AML-193 (cell line): ENCODE results near the gene LDLRAD4.
"Not testable (repeated sequence)": the region's sequence is repeated elsewhere in the genome, so short reads cannot be mapped to it uniquely, and the experiment has no call there.

Source experiments
- DNase-seq, 2 experiments: peaks; one replicate each; lab custom pipeline; 2025; lab: John Stamatoyannopoulos, UW

LDLRAD4 gene

GRCh38 chr18:13464432-13465123 is 246.0 kb downstream of the LDLRAD4 start:
- DNase-seq = peak; percentile 75 to 84

DNA sequence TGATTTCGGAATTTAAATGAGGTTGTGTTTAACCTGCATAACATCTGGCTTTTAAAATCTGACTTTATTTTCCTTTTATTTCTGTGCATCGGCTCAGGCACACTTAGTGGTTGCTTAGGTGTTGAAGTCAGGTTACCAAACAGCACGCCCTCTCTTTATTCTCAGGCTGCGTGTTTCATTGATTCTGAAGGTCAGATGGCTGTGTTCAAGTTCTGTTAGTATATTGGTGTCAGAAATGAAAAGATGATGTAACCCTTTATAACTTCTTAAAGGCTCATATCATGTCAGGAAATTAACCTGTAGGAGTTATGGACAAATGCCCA is 246.5 kb downstream of the LDLRAD4 start:
- DNase-seq = peak in 1 of 2 experiments; percentile 75

DNA sequence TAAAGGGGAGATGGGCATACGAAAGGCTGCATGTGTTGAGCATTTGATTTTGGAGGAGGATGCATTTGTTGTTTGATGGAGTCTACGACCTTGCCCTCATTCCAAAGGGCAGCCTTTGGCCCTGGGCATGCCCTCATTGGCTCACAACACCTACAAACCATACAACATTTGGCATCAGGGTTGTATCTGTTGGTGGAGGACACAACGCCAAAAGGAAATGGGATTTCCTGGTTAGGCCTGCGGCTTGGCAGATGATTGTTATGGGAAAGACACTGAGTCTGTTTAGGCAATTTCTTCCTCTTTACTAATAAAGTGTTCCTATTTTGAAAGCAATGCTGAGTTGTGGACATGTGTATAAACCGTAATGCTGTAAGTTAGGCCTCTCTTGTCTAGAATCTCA is 246.9 kb downstream of the LDLRAD4 start:
- peak; percentile 72 to 80 for DNase-seq

DNA sequence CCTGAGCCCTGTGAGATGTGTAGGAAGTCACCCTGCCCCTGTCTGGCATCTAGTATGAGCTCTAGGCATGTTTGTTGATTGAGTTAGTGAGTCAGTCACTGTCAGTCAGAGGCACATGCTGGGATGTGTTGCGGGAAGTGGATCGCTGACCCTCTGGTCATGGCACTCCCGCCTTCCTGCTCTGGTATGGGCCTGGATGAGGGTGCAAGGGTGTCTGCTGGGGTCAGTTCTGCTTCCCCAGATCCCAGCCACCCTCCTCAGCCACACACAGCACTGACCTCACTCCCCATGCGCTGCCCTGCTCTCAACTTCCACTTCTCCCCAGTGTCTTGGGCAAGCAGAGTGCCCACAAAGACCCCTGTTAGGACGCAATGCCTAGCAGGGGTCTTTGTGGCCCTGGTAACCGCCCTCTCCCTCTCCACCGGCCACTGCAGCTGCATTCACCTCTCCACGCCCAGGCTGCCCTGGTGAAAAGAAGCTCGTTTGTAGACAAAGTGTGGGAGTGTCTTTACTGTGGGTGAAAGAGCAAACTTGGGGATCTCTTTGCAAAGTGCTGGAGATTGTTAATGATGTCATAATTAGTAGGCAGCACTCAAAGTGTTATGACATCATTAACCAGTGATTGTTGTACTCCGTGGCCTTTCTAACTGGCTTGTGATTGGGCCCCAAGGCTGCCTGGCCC is 252.1 kb downstream of the LDLRAD4 start:
- DNase-seq = no peak

DNA sequence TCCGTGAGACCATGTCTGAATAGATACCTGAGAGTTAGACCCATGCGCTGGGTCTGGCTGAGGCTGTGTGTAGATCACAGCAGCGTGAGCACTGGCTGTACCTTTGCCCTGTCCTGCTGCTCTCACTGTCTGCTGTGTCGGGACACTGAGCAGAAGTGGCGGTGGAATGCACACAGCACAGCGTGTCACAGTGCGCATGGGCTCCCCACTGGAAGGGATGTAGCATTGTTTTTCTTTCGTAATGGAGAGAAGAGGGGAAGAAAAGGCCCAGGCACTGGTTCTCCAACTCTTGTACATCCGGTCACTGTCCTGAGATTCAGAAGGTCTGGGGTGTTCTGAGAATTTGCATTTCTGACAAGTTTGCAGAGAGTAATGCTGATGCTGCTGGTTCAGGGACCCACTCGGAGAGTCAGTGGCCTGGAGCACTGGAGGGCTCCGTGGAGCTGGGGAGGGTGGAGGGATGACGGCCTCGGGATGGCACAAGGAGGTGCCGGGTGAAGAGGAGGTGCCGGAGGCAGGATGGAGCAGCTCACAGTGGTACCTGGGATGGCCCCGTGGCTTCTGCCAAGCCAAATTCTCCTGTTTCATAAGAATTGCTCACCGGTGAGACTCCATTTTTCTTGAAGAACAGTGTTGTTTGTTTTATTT is 252.8 kb downstream of the LDLRAD4 start:
- no peak for DNase-seq

GRCh38 chr18:13471971-13472628 is 253.5 kb downstream of the LDLRAD4 start:
- DNase-seq = no peak

GRCh38 chr18:13473751-13474150 is 255.2 kb downstream of the LDLRAD4 start:
- DNase-seq = no peak

GRCh38 chr18:13474336-13474735 is 255.8 kb downstream of the LDLRAD4 start:
- no peak for DNase-seq

- DNase-seq = no peak
These were observed 256.5 kb downstream of the LDLRAD4 start for GRCh38 chr18:13474907-13475545.

GRCh38 chr18:13476312-13476711 is 257.8 kb downstream of the LDLRAD4 start:
- DNase-seq = not testable (repeated sequence)

- DNase-seq = no peak
These were observed 258.7 kb downstream of the LDLRAD4 start for GRCh38 chr18:13477147-13477683.

DNA sequence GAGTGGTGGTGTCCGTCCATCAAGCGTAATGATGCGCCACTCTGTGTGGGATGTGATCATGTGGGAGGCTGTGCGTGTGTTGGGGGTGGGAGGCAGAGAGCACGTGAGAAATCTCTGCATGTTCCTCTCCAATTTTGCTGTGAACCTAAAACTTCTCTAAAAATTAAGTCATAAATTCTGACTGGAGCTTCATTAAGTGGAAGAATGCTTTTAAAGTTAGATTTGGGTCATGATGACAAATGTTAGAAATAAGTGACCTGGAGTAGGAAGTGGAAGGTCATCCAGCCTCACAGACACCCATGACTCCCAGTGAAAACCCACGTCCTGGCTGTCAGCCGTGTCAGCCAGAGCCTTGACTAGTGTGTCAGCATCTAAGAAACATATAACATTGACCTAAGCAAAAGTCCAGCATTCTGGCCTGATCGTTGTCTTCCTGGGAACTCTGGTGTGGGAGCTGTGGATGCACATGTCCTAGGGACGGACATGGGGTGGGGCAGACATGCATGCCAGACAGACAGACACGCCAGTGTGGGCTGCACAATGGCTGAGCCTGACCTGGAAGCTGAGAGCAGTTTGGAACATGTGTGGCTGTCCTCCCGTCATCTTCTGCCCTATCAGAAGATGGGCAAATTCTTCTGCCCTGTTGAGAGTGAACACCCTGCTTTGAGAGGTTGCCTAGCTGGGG is 262.2 kb downstream of the LDLRAD4 start:
- no peak for DNase-seq

DNA sequence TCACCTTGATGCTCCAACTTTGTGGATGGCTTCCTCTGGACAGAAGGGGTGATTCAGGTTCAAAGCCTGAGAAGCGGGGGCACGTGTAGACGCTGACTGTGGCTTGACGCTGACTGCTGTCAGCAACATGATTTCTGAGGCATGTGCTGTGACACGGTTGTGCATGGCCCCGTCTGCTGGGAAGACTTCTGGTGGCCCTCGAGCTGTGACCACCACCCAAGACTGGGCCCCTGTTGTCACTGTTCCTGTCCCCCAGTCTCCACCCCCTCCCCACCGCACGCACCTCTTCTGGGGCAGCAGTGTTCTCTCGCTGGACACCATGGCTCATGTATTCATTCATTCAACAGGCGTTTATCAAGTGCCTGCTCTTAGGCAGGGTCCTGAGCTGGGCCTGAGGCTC is 262.8 kb downstream of the LDLRAD4 start:
- no peak for DNase-seq

DNA sequence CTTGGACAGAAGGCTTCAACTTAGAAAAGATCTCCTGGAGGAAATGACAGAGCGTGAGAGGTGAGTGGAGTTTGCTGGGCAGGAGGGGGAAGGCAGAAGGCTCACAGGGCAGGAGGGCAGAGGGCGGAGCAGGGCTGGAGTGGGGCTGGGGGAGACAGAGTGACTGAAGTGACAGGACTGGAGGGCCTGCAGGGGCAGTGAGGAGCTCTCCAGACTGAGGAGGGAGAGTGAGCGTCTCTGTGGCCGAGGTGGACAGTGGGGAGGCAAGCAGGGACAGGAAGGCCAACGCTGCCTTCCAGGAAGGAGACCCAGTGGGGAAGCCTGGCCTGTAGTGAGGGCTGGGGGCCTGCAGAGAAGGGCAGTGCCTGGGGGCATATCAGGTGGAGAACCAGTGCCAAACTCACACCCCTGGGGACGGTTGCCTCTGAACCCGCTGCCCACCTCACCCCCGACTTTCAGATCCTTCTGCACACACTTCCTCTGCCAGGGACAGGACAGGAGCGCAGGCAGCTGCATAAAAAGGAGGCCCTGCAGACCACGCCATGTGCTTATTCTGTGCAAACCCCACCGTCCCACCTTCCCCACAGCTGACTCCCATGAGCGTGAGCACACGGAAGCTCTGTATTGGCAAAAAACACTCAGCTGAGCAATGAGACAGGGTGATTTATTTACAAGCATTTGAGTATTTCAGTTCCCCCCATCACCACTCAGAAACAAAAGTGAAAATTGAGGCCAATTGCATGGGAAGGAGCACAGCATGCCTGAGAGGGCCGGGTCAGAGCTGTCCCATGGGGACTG is 263.5 kb downstream of the LDLRAD4 start:
- DNase-seq = no peak

GRCh38 chr18:13482618-13482945 is 264.0 kb downstream of the LDLRAD4 start:
- no peak for DNase-seq

- no peak for DNase-seq
These were observed 265.0 kb downstream of the LDLRAD4 start for GRCh38 chr18:13483316-13484270.

- no peak for DNase-seq
These were observed 266.6 kb downstream of the LDLRAD4 start for GRCh38 chr18:13485182-13485581.

DNA sequence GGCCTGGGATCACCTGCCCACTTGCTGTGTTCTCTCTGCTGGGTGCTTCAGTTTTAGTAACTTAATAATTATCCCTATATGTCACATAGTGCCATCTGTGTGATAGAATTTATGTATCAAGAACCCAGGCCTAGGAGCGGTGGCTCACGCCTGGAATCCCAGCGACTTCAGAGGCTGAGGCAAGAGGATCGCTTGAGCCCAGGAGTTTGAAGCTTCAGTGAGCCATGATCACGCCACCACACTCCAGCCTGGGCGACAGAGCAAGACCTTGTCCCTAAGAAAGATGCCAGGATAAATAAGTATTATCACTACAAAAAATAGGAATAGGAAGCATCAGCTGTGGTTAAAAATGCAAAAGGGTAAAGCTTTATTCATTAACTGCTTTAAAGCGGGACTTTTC is 267.0 kb downstream of the LDLRAD4 start:
- no peak for DNase-seq

- DNase-seq = no peak
These were observed 267.7 kb downstream of the LDLRAD4 start for GRCh38 chr18:13486284-13486683.

DNA sequence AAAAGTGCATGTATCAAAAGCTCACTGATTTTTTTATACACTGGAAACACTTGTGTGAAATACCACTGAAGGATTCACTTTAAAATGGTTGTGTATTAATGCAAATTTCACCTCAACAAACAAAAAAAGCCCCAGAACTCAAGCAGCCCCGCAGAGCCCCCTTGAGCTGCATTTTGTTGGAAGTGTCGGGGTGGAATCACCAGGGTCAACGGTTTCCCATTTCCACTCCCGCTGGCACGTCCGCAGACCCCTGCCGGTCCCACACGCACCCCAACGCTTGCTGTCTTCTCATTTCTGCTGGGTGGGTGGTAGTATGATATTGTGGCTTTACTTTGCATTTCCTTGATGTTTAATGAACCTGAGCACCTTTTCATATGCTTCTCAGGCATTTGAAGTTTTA is 268.1 kb downstream of the LDLRAD4 start:
- no peak for DNase-seq
